HG03558 (cell line): ENCODE results near the gene SORCS1.

Experiments
- ATAC-seq: cut with Tn5 transposase; IDR thresholded peaks from one replicate; pipeline ENCODE4 v1.9.1; 2021; ENCODE audit warnings: moderate number of reproducible peaks; ENCODE audit not compliant: unreplicated experiment; ENCODE audit errors: extremely low read depth

Gene SORCS1

GRCh38 chr10:106636766-106637491 lies 527.6 kb downstream of the SORCS1 start:
- no peak for ATAC-seq

DNA sequence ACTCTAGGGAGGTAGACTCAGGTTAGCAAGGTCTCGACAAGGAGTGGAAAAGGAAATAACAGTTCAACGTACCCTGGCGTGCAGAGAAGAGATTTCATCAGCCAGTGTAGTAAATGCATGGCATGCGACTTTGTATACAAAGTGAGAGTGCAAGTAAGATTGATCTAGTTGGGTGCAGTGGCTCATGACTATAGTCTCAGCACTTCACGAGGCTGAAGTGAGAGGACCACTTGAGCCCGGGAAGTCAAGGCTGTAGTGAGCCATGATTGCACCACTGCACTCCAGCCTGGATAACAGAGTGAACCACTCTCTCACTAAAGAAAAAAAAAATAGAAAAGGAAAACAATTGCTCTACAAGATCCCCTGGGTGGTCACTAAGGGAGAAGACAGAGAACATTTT lies 528.6 kb downstream of the SORCS1 start:
- ATAC-seq: no peak

- ATAC-seq: no peak
Measured at GRCh38 chr10:106631016-106631702, 533.3 kb downstream of the SORCS1 start.

DNA sequence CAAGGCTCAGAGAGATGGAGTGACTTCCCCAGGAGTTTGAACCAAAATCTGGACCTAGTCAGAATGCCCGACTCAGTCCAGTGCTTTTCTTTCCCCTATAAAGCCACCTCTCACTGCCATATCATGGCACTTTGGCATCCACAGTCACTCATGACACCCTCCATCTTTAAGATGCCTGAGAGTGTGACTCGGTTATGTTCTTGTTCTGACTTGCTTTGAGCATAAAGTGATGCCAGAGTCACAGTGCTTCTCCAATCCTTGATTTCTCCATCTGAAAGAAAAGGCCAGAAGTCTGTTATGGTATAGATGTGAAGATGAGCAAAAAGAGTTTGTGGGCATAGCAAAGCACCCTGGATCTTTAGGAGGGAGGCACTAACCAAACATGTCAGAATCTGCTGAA lies 538.1 kb downstream of the SORCS1 start:
- ATAC-seq: no peak

- ATAC-seq: no peak
Measured at GRCh38 chr10:106625751-106626150, 538.8 kb downstream of the SORCS1 start.

- ATAC-seq: no peak
Measured at GRCh38 chr10:106619346-106619745, 545.2 kb downstream of the SORCS1 start.

- no peak for ATAC-seq
Measured at GRCh38 chr10:106618646-106619045, 545.9 kb downstream of the SORCS1 start.

- no peak for ATAC-seq
Measured at GRCh38 chr10:106615081-106615480, 549.4 kb downstream of the SORCS1 start.

- no peak for ATAC-seq
Measured at GRCh38 chr10:106614293-106614692, 550.2 kb downstream of the SORCS1 start.

DNA sequence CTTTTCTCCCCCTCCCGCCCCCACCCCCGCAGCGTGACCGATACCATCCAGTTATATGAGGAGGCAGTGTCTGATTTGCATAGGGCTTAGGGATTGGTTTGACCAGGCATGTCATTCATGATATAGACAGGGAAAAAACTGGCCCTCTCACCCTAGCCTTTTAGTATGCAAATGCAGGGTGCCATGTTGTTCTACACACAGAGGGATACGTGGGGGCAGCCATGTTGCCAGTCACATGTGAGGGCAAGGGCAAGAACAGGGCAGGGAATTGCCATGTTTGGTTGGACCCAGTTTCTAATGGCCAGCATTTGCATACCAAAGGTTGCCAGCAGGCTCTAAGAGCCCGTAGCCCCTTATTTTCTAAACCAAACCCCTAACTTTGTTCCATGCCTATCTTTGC lies 552.1 kb downstream of the SORCS1 start:
- no peak for ATAC-seq

GRCh38 chr10:106609470-106610266 lies 554.8 kb downstream of the SORCS1 start:
- no peak for ATAC-seq

DNA sequence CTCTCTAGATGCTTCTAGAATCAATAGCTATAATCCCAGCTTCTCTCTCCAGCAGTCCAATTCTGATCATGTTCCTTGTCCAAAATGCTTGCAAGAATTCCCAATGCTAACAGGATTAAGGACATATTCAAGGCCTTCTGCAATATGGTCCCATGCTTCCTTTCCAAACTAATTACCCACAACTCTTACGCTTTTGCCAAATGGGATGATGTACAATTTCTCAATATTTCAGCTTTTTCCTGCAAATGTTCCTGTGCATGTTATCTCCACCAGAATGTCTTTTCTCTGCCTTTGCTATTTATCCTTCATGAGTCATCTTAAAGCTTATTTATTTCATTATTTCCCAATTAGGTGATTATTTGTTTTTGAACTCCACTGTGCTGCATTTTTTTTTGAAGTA lies 556.4 kb downstream of the SORCS1 start:
- no peak for ATAC-seq

DNA sequence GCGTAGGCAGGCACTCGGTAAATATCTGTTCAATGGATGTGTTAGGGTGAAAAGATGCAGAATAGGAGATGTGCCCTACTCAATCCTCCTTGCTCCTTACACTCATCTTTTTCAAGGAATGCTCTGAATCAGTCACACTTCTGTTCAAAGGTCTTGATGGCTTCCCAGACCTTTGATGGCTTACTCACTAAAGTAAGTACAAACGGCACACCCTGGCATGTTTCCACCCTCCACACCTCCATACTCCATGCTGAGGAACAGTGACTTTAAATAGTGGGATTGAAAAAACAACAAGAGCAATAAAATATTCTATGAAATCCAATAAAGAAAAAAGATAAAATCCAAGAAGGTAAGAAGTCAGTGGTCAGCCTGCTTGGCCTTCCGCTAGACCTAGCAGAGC lies 569.2 kb downstream of the SORCS1 start:
- ATAC-seq: no peak

DNA sequence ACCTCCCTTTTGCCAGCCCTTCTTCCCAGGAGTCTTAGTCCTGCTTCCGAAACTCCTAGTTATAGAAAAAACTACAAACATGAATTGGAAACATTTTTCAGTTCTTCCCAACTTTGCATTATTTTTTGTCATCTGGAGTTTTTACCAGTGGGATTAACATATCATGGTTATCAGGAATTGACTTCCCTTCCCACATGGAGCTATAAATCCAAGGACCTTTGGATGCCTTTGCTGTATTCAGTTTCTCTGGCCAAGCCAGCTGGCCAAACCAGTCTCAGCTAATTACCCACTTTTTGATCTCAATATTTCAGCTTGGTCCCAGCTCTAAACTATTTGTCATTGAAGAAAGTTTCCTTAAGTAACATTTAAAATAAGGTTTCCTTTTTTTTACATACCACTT lies 570.6 kb downstream of the SORCS1 start:
- ATAC-seq: no peak

DNA sequence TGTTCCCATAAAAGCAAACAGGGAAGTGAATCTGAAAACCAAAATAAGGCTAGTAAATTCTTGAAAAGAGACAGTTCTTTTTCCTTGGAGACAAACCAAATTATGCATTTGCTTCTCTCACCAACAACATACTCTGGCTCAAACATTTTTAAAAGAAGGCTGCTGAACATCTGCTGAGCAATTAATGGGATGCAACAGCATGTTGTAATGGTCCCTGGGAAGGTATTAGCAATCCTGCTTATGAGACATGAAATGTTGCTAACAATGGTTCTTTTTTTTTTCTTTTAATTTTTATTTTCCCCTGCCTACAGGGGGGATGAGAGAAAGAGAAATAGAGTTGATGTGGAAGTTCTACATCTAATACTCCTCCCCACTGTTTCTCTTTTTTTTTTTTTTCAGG lies 572.1 kb downstream of the SORCS1 start:
- no peak for ATAC-seq

DNA sequence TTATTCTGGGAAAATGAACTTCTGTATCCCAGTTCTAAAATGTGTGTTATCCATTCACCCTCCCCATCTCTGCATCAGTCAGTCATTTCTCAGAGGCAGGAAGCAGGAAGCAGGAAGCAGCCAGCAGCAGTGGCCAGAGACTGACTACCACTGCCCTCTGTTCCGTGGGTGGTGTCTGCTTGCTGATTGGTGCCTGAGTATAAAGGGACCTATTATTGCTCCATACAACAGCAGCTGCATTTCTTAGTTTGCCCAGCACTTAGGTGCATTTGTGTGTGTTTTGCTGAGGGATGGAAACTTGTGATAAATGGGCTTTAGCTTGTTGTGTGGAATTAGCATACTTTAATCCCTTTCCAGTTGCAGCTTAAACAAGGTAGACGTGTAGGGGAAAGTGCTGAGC lies 582.2 kb downstream of the SORCS1 start:
- no peak for ATAC-seq

DNA sequence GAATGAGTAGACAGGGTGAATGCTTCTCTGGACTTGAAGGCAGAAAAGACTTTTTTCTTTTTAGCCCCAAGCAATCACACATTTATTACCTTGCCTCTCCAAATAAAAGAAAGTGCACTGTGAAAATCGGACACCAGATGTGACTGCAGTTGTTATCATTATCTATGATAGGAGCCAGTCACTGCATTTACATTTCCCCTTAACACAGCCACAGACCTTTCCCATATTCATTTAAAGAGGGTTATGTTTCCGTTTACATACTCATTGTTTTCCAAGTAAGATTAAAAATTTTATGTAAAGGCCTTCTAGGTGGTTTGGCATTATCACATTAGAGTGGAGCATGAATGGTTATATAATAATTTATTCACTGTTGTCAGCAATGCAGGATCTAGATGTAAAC lies 586.8 kb downstream of the SORCS1 start:
- ATAC-seq: no peak

DNA sequence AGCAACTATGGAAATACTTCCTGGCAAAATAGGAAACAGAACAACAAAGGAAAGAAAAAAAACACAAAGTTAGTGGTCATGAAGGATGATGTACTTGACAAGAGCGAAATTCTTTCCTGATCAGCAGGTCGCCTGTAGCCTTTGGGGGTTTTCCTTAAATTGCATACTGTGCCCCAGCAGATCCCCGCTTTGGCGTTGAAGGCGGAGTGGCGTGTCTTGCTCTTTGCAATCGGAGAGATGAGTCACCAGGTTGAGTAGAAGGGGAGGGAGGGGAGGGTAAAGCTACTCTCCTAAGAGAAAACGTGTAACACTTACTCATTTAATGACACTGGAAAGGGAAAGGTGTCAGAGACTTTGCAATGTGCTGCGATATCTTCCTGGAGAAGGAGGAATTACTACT lies 587.2 kb downstream of the SORCS1 start:
- no peak for ATAC-seq

- no peak for ATAC-seq
Measured at GRCh38 chr10:106576534-106576933, 588.0 kb downstream of the SORCS1 start.

DNA sequence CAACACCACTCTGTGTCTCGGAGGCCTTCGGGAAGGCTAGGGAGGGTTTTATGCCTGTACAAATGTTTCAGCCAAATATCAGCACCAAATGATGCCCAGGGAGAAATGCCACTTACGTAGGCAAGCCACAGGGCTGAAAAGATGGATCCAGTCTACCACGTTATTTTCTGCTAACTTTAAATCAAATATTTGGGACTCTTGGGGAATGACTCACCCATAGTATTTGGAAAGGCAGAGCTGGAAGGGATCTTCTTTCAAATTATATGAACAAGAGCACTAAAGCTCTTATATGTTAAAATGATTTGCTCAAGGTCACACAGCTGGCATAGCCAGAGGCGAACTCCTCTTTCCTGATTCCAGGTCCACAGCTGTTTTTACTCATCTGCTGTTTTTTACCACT lies 591.4 kb downstream of the SORCS1 start:
- ATAC-seq: no peak
